ENCODE measurements around the gene ZFP62.

The ZFP62 gene

GRCh38 chr5:180815293-180815917 is 45.7 kb downstream of the ZFP62 start:
- FAIRE-seq = no peak
- TF ChIP-seq PAX5 (IDR thresholded peaks at IDR 0.05; ENCODE audit: insufficient read depth, low read length, severe bottlenecking) (no peak), SPI1 (IDR thresholded peaks at IDR 0.05; ENCODE audit: low read depth, low read length) (peak; percentile 50; the same call in 1 of the 2 replicates)

DNA sequence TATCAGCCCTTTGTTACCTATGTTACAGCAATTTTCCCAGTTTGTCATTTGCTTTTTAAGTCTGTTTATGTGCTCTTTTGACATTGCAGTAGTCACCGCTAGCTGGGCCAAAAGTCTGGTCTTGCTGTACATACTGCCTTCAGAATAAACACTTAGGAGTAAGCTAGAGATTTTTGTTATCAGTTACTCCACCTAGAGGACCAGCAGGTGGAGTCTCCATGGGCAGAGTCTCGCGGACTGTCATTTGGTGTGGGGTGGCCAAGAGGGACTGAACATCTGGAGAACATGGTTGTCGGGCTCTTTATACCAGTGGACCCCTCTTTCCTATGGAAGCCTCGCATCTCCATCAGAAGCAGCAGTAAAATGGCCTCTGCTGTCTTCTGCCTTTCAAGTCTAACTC is 47.7 kb downstream of the ZFP62 start:
- no peak for FAIRE-seq
- TF ChIP-seq SPI1 (IDR thresholded peaks at IDR 0.05; ENCODE audit: low read depth, low read length) = no peak
- no peak for TF ChIP-seq TAF1 (IDR thresholded peaks at IDR 0.05; ENCODE audit: low read depth, low read length)
- no peak for TF ChIP-seq PAX5 (IDR thresholded peaks at IDR 0.05; ENCODE audit: insufficient read depth, low read length, severe bottlenecking)
- TF ChIP-seq POU2F2 (IDR thresholded peaks at IDR 0.05; ENCODE audit: low read depth, low read length) = no peak
- no peak for DNase-seq (ENCODE audit: insufficient read length, low spot score)

More at GRCh38 chr5:180815293-180815917, 45.7 kb downstream of the ZFP62 start:
- no peak for DNase-seq (ENCODE audit: insufficient read length, low spot score)

DNA sequence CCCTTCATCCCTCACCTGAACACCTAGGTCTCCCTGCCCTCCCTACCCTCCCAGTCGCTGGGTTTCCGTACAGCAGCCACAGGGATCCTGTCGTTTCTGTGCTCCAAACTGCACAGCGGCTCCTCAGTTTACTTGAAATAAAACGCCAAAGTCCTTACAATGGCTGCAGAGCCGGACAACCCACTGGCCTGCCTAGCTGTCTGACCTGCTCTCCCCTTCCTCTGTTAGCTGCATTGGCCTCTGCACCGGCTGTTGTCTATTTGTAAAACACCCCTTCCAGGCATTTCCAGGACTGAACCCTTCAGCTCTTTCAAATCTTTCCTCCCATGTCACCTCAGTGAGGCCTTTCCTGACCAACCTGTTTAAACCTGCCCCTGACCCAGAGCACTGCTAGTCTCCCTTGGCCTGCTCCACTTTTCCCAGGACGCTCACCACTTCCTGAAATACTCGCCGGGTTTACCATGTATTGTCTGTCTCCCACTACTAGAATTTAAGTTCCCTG is 49.4 kb downstream of the ZFP62 start:
- FAIRE-seq (no peak), DNase-seq (ENCODE audit: insufficient read length, low spot score) (no peak)
- TF ChIP-seq POLR2AphosphoS5 (IDR thresholded peaks at IDR 0.05; ENCODE audit: low read depth, low read length) (no peak), SPI1 (IDR thresholded peaks at IDR 0.05; ENCODE audit: low read depth, low read length) (no peak), POLR2A (IDR thresholded peaks at IDR 0.05; ENCODE audit: low read depth, low read length) (no peak), PAX5 (IDR thresholded peaks at IDR 0.05; ENCODE audit: insufficient read depth, low read length, severe bottlenecking) (no peak), TAF1 (IDR thresholded peaks at IDR 0.05; ENCODE audit: low read depth, low read length) (no peak), POU2F2 (IDR thresholded peaks at IDR 0.05; ENCODE audit: low read depth, low read length) (no peak)

GRCh38 chr5:180810959-180811622 is 50.0 kb downstream of the ZFP62 start:
- no peak for TF ChIP-seq POLR2A (IDR thresholded peaks at IDR 0.05; ENCODE audit: low read depth, low read length)
- TF ChIP-seq TAF1 (IDR thresholded peaks at IDR 0.05; ENCODE audit: low read depth, low read length) = no peak
- TF ChIP-seq SPI1 (IDR thresholded peaks at IDR 0.05; ENCODE audit: low read depth, low read length) = no peak
- no peak for TF ChIP-seq POU2F2 (IDR thresholded peaks at IDR 0.05; ENCODE audit: low read depth, low read length)
- no peak for TF ChIP-seq PAX5 (IDR thresholded peaks at IDR 0.05; ENCODE audit: insufficient read depth, low read length, severe bottlenecking)
- TF ChIP-seq POLR2AphosphoS5 (IDR thresholded peaks at IDR 0.05; ENCODE audit: low read depth, low read length) = no peak; the same call in 1 of the 2 replicates
- no peak for DNase-seq (ENCODE audit: insufficient read length, low spot score)
- FAIRE-seq = no peak

GRCh38 chr5:180810210-180810958 is 50.7 kb downstream of the ZFP62 start:
- FAIRE-seq (peak; percentile 99), DNase-seq (ENCODE audit: insufficient read length, low spot score) (peak; percentile 81)
- TF ChIP-seq SPI1 (IDR thresholded peaks at IDR 0.05; ENCODE audit: low read depth, low read length) (no peak; the same call in 1 of the 2 replicates), POU2F2 (IDR thresholded peaks at IDR 0.05; ENCODE audit: low read depth, low read length) (peak; percentile 72), POLR2AphosphoS5 (IDR thresholded peaks at IDR 0.05; ENCODE audit: low read depth, low read length) (peak; percentile 95), TAF1 (IDR thresholded peaks at IDR 0.05; ENCODE audit: low read depth, low read length) (peak; percentile 76), PAX5 (IDR thresholded peaks at IDR 0.05; ENCODE audit: insufficient read depth, low read length, severe bottlenecking) (no peak), POLR2A (IDR thresholded peaks at IDR 0.05; ENCODE audit: low read depth, low read length) (peak; percentile 80)

DNA sequence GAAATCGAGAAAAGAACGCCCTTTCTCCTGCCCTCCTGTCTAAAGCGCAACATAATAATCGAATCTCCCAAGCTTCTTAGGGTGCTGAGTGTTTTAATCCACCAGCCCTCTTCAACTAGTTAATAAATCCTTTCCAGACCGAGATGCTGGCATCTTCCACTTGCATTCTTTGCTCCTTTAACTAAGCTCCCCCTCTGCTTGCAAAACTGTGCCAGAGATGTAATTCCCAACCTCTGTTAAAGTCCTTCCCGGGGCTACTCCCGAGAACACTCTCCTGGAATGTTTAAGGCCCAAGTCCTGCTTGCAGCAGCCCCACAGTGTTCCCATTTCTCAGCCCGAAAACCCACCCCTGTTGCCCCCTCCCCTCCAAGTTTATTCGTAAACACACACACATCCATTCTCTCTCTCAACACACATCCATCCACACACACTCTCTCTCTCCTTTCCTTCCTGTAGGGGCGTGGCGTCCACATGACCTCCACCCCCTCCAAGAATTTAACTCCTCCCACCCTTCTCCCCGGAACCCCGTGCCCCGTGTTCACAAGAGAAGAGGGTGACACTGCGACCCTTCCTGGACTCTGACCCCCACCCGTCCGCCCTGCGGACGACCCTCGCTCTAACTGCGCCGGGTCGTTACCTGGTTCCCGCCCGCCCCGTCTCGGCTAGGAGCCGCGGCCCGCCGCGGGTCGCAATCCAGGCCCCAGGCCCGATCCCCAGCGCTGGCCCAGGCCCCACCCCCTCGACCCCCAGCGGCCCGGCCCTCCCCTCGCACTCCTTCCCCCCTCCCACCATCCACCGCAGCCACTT is 51.5 kb downstream of the ZFP62 start:
- no peak for FAIRE-seq
- no peak for TF ChIP-seq SPI1 (IDR thresholded peaks at IDR 0.05; ENCODE audit: low read depth, low read length)
- 0 out of 2 replicates have a peak, but pooled peaks have one; percentile 38 for TF ChIP-seq TAF1 (IDR thresholded peaks at IDR 0.05; ENCODE audit: low read depth, low read length)
- DNase-seq (ENCODE audit: insufficient read length, low spot score) = peak; percentile 81

DNA sequence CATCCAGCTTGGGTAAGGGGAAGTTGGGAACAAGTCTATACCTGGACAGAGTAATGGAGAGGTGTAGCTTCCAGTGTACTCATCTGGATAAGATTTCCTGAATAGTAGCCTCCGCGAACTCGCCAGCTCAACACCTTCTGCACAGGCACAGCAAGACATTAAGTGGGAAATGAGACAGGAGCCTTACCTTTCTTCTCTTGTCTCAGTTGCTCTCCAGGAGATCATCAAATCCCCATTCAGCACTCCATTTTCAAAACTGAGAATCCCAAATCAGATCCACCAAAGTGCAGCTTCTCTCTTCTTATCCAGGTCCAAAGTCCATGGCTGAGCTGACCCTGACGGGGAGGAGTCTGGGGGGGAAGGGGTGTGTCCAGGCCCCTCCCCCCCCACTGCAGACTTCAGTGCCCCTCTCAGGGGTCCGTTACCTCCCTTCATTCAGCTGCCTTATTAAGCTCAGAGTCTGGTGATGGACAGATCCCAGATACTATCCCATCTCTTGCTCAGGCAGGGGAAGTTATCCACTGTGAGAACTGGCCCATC is 52.5 kb downstream of the ZFP62 start:
- TF ChIP-seq PAX5 (IDR thresholded peaks at IDR 0.05; ENCODE audit: insufficient read depth, low read length, severe bottlenecking) (no peak), POLR2A (IDR thresholded peaks at IDR 0.05; ENCODE audit: low read depth, low read length) (no peak), POLR2AphosphoS5 (IDR thresholded peaks at IDR 0.05; ENCODE audit: low read depth, low read length) (no peak), TAF1 (IDR thresholded peaks at IDR 0.05; ENCODE audit: low read depth, low read length) (no peak), SPI1 (IDR thresholded peaks at IDR 0.05; ENCODE audit: low read depth, low read length) (no peak), POU2F2 (IDR thresholded peaks at IDR 0.05; ENCODE audit: low read depth, low read length) (no peak)
- FAIRE-seq (no peak), DNase-seq (ENCODE audit: insufficient read length, low spot score) (no peak)

DNA sequence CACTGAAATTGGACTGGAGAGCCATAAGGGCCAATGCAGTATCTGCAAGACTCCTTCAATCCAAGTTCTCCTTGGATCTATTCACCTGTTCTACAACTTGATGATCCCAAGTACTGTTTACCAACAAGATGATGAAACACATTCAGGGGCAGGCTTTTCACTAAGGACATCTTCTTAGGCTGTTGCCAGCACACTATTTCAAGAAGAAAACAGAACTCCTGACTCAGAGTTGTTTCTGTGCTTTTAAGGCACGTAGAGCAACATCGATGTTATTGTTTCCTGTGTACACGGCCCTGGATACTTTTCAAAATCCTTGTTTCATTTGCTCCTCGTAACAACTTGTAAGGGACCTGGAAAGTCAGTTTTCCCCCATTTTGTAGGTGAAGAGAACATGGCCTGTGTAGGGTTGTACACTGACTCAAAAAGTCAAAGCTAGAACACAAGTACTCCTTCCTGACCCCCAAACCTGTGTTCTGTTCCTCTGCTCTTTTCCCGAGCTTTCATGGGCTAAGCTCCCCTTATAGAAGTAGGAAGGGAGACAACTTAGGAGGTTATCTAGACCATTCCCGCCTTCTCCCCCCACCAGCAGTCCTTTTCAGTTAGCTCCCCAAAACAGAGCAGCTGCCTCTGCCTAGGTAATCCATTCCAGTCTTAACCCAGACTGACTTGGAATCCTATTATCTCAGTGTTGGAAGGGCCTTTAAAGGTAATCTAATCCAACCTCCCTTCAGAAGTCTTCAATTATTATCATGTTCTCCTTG is 53.2 kb downstream of the ZFP62 start:
- no peak for DNase-seq (ENCODE audit: insufficient read length, low spot score)
- no peak for TF ChIP-seq POLR2A (IDR thresholded peaks at IDR 0.05; ENCODE audit: low read depth, low read length)
- TF ChIP-seq TAF1 (IDR thresholded peaks at IDR 0.05; ENCODE audit: low read depth, low read length) = no peak
- TF ChIP-seq PAX5 (IDR thresholded peaks at IDR 0.05; ENCODE audit: insufficient read depth, low read length, severe bottlenecking) = no peak
- no peak for TF ChIP-seq POU2F2 (IDR thresholded peaks at IDR 0.05; ENCODE audit: low read depth, low read length)
- no peak for TF ChIP-seq POLR2AphosphoS5 (IDR thresholded peaks at IDR 0.05; ENCODE audit: low read depth, low read length)
- no peak for TF ChIP-seq SPI1 (IDR thresholded peaks at IDR 0.05; ENCODE audit: low read depth, low read length)
- FAIRE-seq = no peak

Data from GM12891 (cell line).